Kidney epithelial cell (primary cell): ENCODE data around the gene MRPL45. TPM values are rescaled to one million over a fixed set of nuclear protein-coding genes. Genes with fewer than 3 reads are reported as not detected.
"Not testable (repeated sequence)": the region's sequence is repeated elsewhere in the genome, so short reads cannot be mapped to it uniquely, and the experiment has no call there.

ENCODE experiments used
- DNase-seq: peaks from one replicate; pipeline ENCODE4 v3.0.0-alpha.2; 2010; ENCODE audit warnings: low read depth
- H3K27me3 ChIP-seq: 2 replicates; pipeline ENCODE4 v1.6.0; 2011; ENCODE audit warnings: low read length; ENCODE audit not compliant: control insufficient read depth, insufficient read depth
- H3K36me3 ChIP-seq: 2 replicates; pipeline ENCODE4 v1.5.1; 2011; ENCODE audit warnings: low read length; ENCODE audit not compliant: control insufficient read depth, insufficient read depth
- H3K4me3 ChIP-seq: 2 replicates; pipeline ENCODE4 v1.5.1; 2011; ENCODE audit warnings: low read depth, mild to moderate bottlenecking, control low read depth, low read length
- total RNA-seq: library from RNA; depleted of rRNA; stranded (reverse); fragments of >200 nt; gene quantifications from 2 replicates; pipeline ENCODE4 v1.2.3, GENCODE V29; 2015

The MRPL45 gene
- 48.3 and 50.0 TPM in 2 replicates for total RNA-seq

- H3K27me3 ChIP-seq, H3K36me3 ChIP-seq: not testable (repeated sequence)
- H3K4me3 ChIP-seq: peak within 1 kb of the TSS; percentile 72
- DNase-seq: peak; percentile 63
These were observed at the start of gene MRPL45 for GRCh38 chr17:38296834-38297517. TSS of gene MRPL45 (plus strand) at chr17:38297168. CDS start at chr17:38297184, 16 bp downstream.

- H3K4me3 ChIP-seq, H3K36me3 ChIP-seq, DNase-seq, H3K27me3 ChIP-seq: not testable (repeated sequence)
These were observed 43.8 kb upstream of the MRPL45 start for GRCh38 chr17:38253191-38253590.

- not testable (repeated sequence) for DNase-seq, H3K4me3 ChIP-seq, H3K36me3 ChIP-seq, H3K27me3 ChIP-seq
These were observed 42.6 kb upstream of the MRPL45 start for GRCh38 chr17:38254357-38254756.

- peak overlapping the region; percentile 40 for H3K4me3 ChIP-seq
- peak; percentile 26 for DNase-seq
- not testable (repeated sequence) for H3K27me3 ChIP-seq, H3K36me3 ChIP-seq
These were observed 39.9 kb upstream of the MRPL45 start for GRCh38 chr17:38257013-38257621.

GRCh38 chr17:38265974-38266506 is 30.9 kb upstream of the MRPL45 start:
- DNase-seq, H3K36me3 ChIP-seq, H3K4me3 ChIP-seq, H3K27me3 ChIP-seq: not testable (repeated sequence)

- not testable (repeated sequence) for DNase-seq, H3K27me3 ChIP-seq, H3K4me3 ChIP-seq, H3K36me3 ChIP-seq
These were observed 30.4 kb upstream of the MRPL45 start for GRCh38 chr17:38266571-38266970.

- not testable (repeated sequence) for H3K36me3 ChIP-seq, DNase-seq, H3K27me3 ChIP-seq, H3K4me3 ChIP-seq
These were observed 28.8 kb upstream of the MRPL45 start for GRCh38 chr17:38268138-38268537.

GRCh38 chr17:38269045-38269444 is 27.9 kb upstream of the MRPL45 start:
- not testable (repeated sequence) for DNase-seq, H3K36me3 ChIP-seq, H3K4me3 ChIP-seq, H3K27me3 ChIP-seq

GRCh38 chr17:38269552-38269951 is 27.4 kb upstream of the MRPL45 start:
- H3K27me3 ChIP-seq, H3K36me3 ChIP-seq, DNase-seq, H3K4me3 ChIP-seq: not testable (repeated sequence)

GRCh38 chr17:38285994-38286393 is 11.0 kb upstream of the MRPL45 start:
- peak; percentile 18 for DNase-seq
- not testable (repeated sequence) for H3K27me3 ChIP-seq, H3K36me3 ChIP-seq, H3K4me3 ChIP-seq

GRCh38 chr17:38286501-38287091 is 10.4 kb upstream of the MRPL45 start:
- peak; percentile 32 for DNase-seq
- not testable (repeated sequence) for H3K4me3 ChIP-seq

More at GRCh38 chr17:38286501-38287091, 10.4 kb upstream of the MRPL45 start:
- H3K36me3 ChIP-seq, H3K27me3 ChIP-seq: not testable (repeated sequence)
